ENCODE data around the gene RGMA.

Gene RGMA

DNA sequence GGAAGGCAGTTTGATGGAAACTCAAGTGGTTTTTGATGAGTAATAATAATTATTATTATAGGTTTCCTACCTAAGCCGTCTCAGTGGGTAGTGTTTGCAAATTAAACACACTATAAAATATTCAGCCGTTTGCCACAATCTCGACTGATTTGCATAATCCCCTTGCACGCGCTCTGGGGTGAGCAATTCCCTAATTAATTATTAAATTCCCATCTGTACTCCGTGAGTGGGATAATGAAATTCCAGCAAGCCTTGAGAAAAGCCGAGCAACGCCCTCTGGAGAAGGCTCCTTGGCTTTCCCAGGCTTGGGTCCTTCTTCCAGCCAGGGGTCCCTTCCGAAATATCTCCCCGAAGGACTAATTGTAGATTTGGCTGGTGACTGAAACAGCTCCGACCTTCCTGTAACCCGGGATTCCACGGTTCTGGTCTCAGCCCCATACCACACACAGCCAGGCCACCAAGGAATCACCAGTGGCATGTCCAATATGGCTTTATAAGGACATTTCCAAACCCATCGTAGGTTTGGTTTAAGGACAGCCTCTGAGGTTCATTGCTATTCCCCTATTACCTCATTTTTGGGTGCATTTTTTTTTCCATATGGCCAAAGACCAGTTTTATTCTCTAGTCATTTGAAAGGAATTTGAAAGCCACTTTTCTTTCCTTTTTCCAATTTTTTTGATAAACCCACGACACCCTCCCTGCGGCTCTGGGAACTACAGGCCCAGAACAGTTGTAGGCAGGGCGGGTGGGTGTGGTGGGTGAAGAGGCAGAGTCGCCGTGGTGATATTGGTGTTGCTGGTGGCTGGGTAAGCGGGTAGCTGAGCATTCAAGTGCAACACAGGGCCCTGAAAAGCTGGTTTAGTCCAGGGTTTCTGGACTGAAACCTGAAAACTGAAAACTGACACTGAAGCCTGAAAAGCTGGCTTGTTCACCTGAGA lies 33.2 kb upstream of the RGMA start:
- Histone ChIP-seq H3K4me1 (ENCODE audit: control insufficient read depth in 1 of 2, insufficient read depth in 2 of 2, low read length in 2 of 2) (no peaks in the 10 kb centered on the region), H3K4me3 (ENCODE audit: low read depth in 1 of 2, low read length in 2 of 2) (no peak overlapping the region), H3K36me3 (ENCODE audit: control insufficient read depth in 1 of 2, insufficient read depth in 2 of 2, low read length in 2 of 2) (no peaks in the 10 kb centered on the region), H3K9me3 (ENCODE audit: control insufficient read depth in 1 of 2, low read length in 2 of 2) (no peaks in the 10 kb centered on the region), H3K27me3 (ENCODE audit: low read depth, low read length) (no peaks in the 10 kb centered on the region), H3K27ac (ENCODE audit: low read length) (no peak overlapping the region)

DNA sequence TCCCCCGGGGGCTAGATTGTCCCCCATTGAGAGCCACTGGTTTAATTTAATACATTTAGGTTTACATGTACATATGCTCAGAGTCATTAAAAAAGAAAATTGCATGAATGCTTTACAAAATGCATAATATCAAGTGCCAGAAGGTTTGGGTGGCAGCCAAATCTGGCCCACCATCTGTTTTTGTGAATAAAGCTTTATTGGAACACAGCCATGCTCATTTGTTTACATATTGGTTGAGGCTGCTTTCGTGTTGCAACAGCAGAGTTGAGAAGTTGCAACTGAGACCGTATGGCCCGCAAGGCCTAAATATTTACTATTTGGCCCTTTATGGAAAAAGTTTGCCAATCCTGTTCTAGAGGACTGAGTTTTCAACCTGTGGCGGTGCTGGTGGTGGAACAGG lies 32.1 kb upstream of the RGMA start:
- H3K4me3 ChIP-seq (ENCODE audit: low read depth in 1 of 2, low read length in 2 of 2), result no peak overlapping the region
- no peak overlapping the region for H3K27ac ChIP-seq (ENCODE audit: low read length)
- H3K9me3 ChIP-seq (ENCODE audit: control insufficient read depth in 1 of 2, low read length in 2 of 2), result no peaks in the 10 kb centered on the region
- no peaks in the 10 kb centered on the region for H3K27me3 ChIP-seq (ENCODE audit: low read depth, low read length)
- no peaks in the 10 kb centered on the region for H3K36me3 ChIP-seq (ENCODE audit: control insufficient read depth in 1 of 2, insufficient read depth in 2 of 2, low read length in 2 of 2)
- H3K4me1 ChIP-seq (ENCODE audit: control insufficient read depth in 1 of 2, insufficient read depth in 2 of 2, low read length in 2 of 2), result no peaks in the 10 kb centered on the region

DNA sequence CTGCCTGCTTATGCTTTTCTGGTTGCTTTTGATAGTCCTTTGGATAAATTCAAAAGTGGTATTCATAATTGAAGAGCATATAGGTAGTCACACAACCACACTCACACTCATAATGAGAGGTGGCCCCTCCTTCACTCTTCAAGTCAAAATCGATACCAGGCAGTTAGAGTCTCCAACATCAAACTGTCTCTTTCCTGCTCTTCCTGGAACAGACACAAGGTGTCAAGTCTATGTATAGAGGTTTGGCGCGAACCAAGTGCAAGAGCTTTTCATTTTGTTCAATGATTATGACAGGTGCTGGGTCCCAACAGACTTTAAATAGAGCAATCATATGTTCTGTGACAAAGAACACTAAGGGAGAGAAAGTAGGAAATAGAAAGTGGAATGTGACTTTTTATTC lies 29.9 kb upstream of the RGMA start:
- Histone ChIP-seq H3K9me3 (ENCODE audit: control insufficient read depth in 1 of 2, low read length in 2 of 2) (no peaks in the 10 kb centered on the region), H3K27ac (ENCODE audit: low read length) (no peak overlapping the region), H3K27me3 (ENCODE audit: low read depth, low read length) (no peaks in the 10 kb centered on the region), H3K36me3 (ENCODE audit: control insufficient read depth in 1 of 2, insufficient read depth in 2 of 2, low read length in 2 of 2) (no peaks in the 10 kb centered on the region), H3K4me1 (ENCODE audit: control insufficient read depth in 1 of 2, insufficient read depth in 2 of 2, low read length in 2 of 2) (no peaks in the 10 kb centered on the region), H3K4me3 (ENCODE audit: low read depth in 1 of 2, low read length in 2 of 2) (no peak overlapping the region)

DNA sequence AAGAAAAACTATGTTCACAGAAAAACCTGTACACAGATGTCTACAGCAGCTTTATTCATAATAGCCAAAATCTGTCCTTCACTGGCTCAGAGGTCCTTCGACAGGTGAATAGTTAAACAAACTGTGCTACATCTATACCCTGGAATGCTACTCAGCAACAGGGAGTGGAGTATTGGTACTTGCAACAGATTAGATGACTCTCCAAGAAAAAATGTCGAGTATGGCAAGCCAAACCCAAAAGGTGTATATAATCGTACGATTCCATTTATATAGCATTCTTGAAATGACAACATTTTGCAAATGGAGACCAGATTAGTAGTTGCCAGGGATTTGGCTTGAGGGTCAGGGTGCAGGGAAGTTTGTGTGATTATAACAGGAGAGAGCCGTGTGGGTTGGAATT lies 22.4 kb upstream of the RGMA start:
- no peak overlapping the region for H3K4me3 ChIP-seq (ENCODE audit: low read depth in 1 of 2, low read length in 2 of 2)
- H3K36me3 ChIP-seq (ENCODE audit: control insufficient read depth in 1 of 2, insufficient read depth in 2 of 2, low read length in 2 of 2), result no peaks in the 10 kb centered on the region
- H3K9me3 ChIP-seq (ENCODE audit: control insufficient read depth in 1 of 2, low read length in 2 of 2), result no peaks in the 10 kb centered on the region
- no peak overlapping the region for H3K27ac ChIP-seq (ENCODE audit: low read length)
- peaks cover 3% of the 10 kb centered on the region for H3K27me3 ChIP-seq (ENCODE audit: low read depth, low read length)
- no peaks in the 10 kb centered on the region for H3K4me1 ChIP-seq (ENCODE audit: control insufficient read depth in 1 of 2, insufficient read depth in 2 of 2, low read length in 2 of 2)

DNA sequence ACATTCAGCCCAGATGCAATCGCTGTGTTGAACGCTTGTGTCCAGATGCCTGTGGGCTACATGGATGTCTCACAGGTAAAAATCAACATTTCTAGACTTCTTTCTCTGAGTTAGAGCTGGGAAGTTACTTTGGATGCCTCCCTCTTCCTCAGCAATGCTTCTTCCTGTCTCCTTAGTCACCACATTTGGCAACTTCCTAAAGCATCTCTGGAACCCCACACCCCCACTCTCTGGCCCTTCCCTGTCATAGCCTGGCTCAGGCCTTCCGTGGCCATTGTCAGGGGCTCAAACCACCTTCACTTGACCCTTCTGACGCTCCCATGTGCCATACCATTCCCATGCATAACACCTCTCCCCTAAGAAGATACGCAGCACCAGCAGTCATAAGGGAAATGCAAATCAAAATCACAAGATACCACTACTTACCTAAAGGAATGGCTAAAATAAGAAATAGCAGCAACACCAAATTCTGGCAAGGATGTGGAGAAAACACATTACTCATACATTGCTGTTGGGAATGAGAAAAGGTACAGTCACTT lies 21.6 kb upstream of the RGMA start:
- Histone ChIP-seq H3K36me3 (ENCODE audit: control insufficient read depth in 1 of 2, insufficient read depth in 2 of 2, low read length in 2 of 2) (no peaks in the 10 kb centered on the region), H3K27ac (ENCODE audit: low read length) (no peak overlapping the region), H3K4me1 (ENCODE audit: control insufficient read depth in 1 of 2, insufficient read depth in 2 of 2, low read length in 2 of 2) (no peaks in the 10 kb centered on the region), H3K9me3 (ENCODE audit: control insufficient read depth in 1 of 2, low read length in 2 of 2) (no peaks in the 10 kb centered on the region), H3K4me3 (ENCODE audit: low read depth in 1 of 2, low read length in 2 of 2) (no peak overlapping the region), H3K27me3 (ENCODE audit: low read depth, low read length) (peaks cover 3% of the 10 kb centered on the region)

DNA sequence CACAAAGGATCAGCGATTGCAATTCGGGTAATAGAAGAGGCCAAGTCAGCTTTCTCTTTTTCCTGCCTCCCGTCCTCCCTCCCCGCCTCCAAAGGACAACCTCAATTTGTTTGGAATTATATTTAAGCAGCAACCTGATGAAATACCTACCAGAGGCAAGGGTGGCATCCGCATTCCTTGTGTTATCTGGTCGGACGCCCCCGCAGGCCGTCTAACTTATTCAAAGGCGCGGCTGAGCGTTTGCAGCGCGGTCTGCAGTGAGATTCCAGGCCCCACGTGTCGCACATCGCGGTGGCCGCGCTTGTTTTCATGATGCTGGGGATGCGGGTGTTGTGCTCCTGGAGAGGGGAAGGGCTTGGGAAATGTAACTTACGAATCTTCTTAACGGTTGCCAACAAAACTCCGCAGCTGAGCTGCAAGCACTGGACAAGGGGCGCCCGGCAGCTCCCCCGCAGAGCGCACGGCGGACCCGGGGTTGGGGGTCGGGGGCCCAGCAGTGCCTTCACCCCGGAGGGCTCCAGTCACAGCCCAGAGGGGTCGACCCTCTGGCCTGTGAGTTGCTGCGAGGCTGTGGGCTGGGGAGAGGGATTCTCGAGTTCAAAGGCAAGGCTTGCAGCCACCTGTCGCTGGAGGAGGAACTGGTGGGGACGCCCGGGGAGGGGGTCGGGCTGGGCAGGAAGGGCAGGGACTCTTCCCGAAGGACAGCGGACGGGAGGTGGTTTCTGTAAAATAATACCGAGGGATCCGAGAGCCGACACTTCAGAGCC lies 20.5 kb upstream of the RGMA start:
- Histone ChIP-seq H3K27ac (ENCODE audit: low read length) (no peak overlapping the region), H3K4me1 (ENCODE audit: control insufficient read depth in 1 of 2, insufficient read depth in 2 of 2, low read length in 2 of 2) (no peaks in the 10 kb centered on the region), H3K9me3 (ENCODE audit: control insufficient read depth in 1 of 2, low read length in 2 of 2) (no peaks in the 10 kb centered on the region), H3K4me3 (ENCODE audit: low read depth in 1 of 2, low read length in 2 of 2) (no peak overlapping the region), H3K36me3 (ENCODE audit: control insufficient read depth in 1 of 2, insufficient read depth in 2 of 2, low read length in 2 of 2) (no peaks in the 10 kb centered on the region), H3K27me3 (ENCODE audit: low read depth, low read length) (peaks cover 3% of the 10 kb centered on the region)

DNA sequence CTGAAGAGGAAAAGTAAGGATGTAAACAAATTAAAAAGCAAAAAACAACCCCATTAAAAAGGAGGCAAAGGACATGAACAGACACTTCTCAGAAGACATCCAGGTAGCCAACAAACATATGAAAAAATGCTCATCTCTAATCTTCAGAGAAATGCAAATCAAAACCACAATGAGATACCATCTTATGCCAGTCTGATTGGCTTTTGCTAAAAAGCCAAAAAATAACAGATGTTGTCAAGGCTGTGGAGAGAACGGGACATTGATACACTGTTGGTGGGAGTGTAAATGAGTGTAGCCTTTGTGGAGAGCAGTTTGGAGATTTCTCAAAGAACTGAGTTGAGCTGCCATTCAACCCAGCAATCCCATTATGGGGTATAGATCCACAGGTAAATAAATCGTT lies 18.6 kb upstream of the RGMA start:
- no peak overlapping the region for H3K4me3 ChIP-seq (ENCODE audit: low read depth in 1 of 2, low read length in 2 of 2)
- H3K36me3 ChIP-seq (ENCODE audit: control insufficient read depth in 1 of 2, insufficient read depth in 2 of 2, low read length in 2 of 2), result no peaks in the 10 kb centered on the region
- H3K4me1 ChIP-seq (ENCODE audit: control insufficient read depth in 1 of 2, insufficient read depth in 2 of 2, low read length in 2 of 2), result no peaks in the 10 kb centered on the region
- H3K9me3 ChIP-seq (ENCODE audit: control insufficient read depth in 1 of 2, low read length in 2 of 2), result no peaks in the 10 kb centered on the region
- H3K27ac ChIP-seq (ENCODE audit: low read length), result no peak overlapping the region
- H3K27me3 ChIP-seq (ENCODE audit: low read depth, low read length), result peaks cover 3% of the 10 kb centered on the region

DNA sequence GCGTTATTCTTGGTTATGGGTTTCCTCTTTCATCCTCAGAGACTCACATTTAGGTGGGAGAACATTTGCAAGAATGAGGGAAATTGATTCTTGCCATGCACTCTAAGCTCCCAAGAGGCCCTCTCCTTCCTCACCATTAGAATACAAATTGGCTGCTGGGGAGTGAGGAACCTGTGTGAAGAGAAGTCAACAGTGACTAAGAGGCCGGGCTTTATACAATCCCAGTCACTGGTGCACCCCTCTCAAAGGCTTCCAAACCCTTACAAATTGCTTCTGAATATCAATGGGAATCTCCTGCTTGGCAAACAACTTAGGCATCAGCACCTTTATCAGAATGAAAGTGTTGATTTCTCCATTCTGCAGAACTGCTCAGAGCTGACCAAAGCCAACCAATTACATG lies 16.5 kb upstream of the RGMA start:
- H3K9me3 ChIP-seq (ENCODE audit: control insufficient read depth in 1 of 2, low read length in 2 of 2), result no peaks in the 10 kb centered on the region
- H3K27ac ChIP-seq (ENCODE audit: low read length), result no peak overlapping the region
- no peaks in the 10 kb centered on the region for H3K36me3 ChIP-seq (ENCODE audit: control insufficient read depth in 1 of 2, insufficient read depth in 2 of 2, low read length in 2 of 2)
- H3K27me3 ChIP-seq (ENCODE audit: low read depth, low read length), result peaks cover 3% of the 10 kb centered on the region
- H3K4me3 ChIP-seq (ENCODE audit: low read depth in 1 of 2, low read length in 2 of 2), result no peak overlapping the region
- H3K4me1 ChIP-seq (ENCODE audit: control insufficient read depth in 1 of 2, insufficient read depth in 2 of 2, low read length in 2 of 2), result no peaks in the 10 kb centered on the region

DNA sequence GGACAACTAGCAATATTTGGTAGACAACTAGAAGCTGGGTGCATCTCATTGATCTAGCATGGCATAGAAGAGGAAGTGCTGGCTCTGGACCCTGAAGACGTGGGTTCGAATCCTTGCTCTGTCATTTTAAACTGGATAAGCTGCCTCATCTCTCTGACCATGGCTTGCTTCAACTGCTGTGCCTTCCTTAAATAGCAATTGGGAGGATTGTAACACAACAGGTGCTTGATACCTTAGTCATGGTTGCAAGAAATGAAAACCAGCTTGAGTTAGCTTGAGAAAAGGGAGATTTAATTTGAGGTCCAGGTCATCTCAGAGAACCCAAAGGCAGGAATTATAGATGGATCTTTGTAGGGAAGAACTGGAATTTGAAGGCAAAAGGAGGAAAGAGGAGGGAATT lies 14.8 kb upstream of the RGMA start:
- Histone ChIP-seq H3K36me3 (ENCODE audit: control insufficient read depth in 1 of 2, insufficient read depth in 2 of 2, low read length in 2 of 2) (no peaks in the 10 kb centered on the region), H3K9me3 (ENCODE audit: control insufficient read depth in 1 of 2, low read length in 2 of 2) (no peaks in the 10 kb centered on the region), H3K4me3 (ENCODE audit: low read depth in 1 of 2, low read length in 2 of 2) (no peak overlapping the region), H3K27ac (ENCODE audit: low read length) (no peak overlapping the region), H3K4me1 (ENCODE audit: control insufficient read depth in 1 of 2, insufficient read depth in 2 of 2, low read length in 2 of 2) (no peaks in the 10 kb centered on the region), H3K27me3 (ENCODE audit: low read depth, low read length) (no peaks in the 10 kb centered on the region)

DNA sequence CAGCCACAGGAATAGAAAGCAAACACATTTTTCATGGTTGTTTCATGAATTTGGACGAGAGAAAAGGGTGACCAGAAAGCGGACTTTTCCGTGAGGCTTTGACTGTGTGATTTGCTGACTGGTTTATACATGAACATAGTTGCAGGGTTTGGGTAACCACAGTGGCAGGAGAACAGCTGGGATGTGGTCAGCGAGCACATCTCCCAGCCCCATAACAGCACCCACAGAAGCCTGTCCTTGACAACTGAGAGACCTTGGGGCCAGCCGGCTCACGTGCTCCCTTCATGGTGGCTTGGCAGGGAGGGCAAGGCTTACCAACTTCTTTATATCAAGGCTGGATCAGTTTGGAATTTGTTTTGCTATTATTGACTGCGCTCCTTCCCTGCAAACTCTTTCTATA lies 13.2 kb upstream of the RGMA start:
- Histone ChIP-seq H3K36me3 (ENCODE audit: control insufficient read depth in 1 of 2, insufficient read depth in 2 of 2, low read length in 2 of 2) (no peaks in the 10 kb centered on the region), H3K27ac (ENCODE audit: low read length) (no peak overlapping the region), H3K4me3 (ENCODE audit: low read depth in 1 of 2, low read length in 2 of 2) (no peak overlapping the region), H3K4me1 (ENCODE audit: control insufficient read depth in 1 of 2, insufficient read depth in 2 of 2, low read length in 2 of 2) (no peaks in the 10 kb centered on the region), H3K9me3 (ENCODE audit: control insufficient read depth in 1 of 2, low read length in 2 of 2) (peaks cover 0 to 3% of the 10 kb centered on the region in 2 donors), H3K27me3 (ENCODE audit: low read depth, low read length) (no peaks in the 10 kb centered on the region)

DNA sequence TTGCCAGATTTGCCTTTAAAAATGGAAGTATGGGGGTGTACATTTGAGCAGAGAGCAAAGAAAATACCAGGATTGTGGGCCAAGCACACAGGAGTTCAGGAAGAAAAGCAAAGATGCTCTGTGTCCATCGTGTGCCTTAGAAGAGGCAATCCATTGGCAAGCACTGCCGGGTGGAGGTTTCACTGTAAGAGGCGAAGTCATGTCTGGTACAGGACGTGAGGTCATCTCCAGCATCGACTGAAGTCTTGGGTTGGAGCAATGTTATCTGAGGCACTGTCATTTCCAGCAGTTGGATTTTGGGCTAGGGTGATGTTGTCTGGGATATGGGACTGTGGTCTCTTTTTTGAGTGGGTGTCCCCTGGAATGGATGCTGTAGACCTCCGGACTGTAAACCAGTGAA lies 4.8 kb upstream of the RGMA start:
- Histone ChIP-seq H3K27ac (ENCODE audit: low read length) (no peak overlapping the region), H3K36me3 (ENCODE audit: control insufficient read depth in 1 of 2, insufficient read depth in 2 of 2, low read length in 2 of 2) (no peaks in the 10 kb centered on the region), H3K4me1 (ENCODE audit: control insufficient read depth in 1 of 2, insufficient read depth in 2 of 2, low read length in 2 of 2) (no peaks in the 10 kb centered on the region), H3K9me3 (ENCODE audit: control insufficient read depth in 1 of 2, low read length in 2 of 2) (peaks cover 0 to 3% of the 10 kb centered on the region in 2 donors), H3K27me3 (ENCODE audit: low read depth, low read length) (peaks cover 6% of the 10 kb centered on the region), H3K4me3 (ENCODE audit: low read depth in 1 of 2, low read length in 2 of 2) (no peak overlapping the region)

Data from muscle layer of duodenum (tissue), 2 donors.